ENCODE data around the gene LSAMP.

GRCh38 chr3:115937054-115937453, 508.2 kb downstream of the LSAMP start:
- TF ChIP-seq CTCF (IDR thresholded peaks at IDR 0.05; ENCODE audit: extremely low read depth in 1 of 2, insufficient read depth in 1 of 2, low read depth in 1 of 2, low read length in 2 of 2) (no peak), POLR2A (IDR thresholded peaks at IDR 0.05; ENCODE audit: low read depth, low read length) (no peak), POLR2AphosphoS5 (IDR thresholded peaks at IDR 0.05; ENCODE audit: insufficient read depth, low read depth, low read length) (no peak), EZH2 (IDR thresholded peaks at IDR 0.05; ENCODE audit: borderline replicate concordance, low read depth, low read length, severe bottlenecking) (no peak), MYC (IDR thresholded peaks at IDR 0.05; ENCODE audit: low read depth, low read length) (no peak), FOS (IDR thresholded peaks at IDR 0.05; ENCODE audit: borderline replicate concordance, insufficient read depth, low read length) (no peak), JUN (IDR thresholded peaks at IDR 0.05; ENCODE audit: borderline replicate concordance, insufficient read depth, insufficient read length, low read depth) (no peak), MAX (IDR thresholded peaks at IDR 0.05; ENCODE audit: insufficient read depth, insufficient read length) (no peak)
